SK-N-SH (cell line): Measurements from ENCODE around the gene PTPRD. TPM values are rescaled to one million over a fixed set of nuclear protein-coding genes. Genes with fewer than 3 reads are reported as not detected.

Experiments used
- CTCF ChIA-PET: fragments of 300-600, 350-600 bp; formaldehyde crosslinking; extraction: SDS; loops from one replicate; lab custom pipeline; 2021; lab: Yijun Ruan, JAX
- POLR2A ChIA-PET: fragments of 350-600 bp; sonication (Branson Sonifier 250); formaldehyde crosslinking; extraction: SDS; loops from one replicate; lab custom pipeline; 2020; ENCODE audit warnings: antibody characterized with exemption, inconsistent platforms; lab: Yijun Ruan, JAX
- DNase-seq: peaks from one replicate; pipeline ENCODE4 v3.0.0; 2012
- H2AFZ ChIP-seq: fragments of 200-600 bp; sonication (generic); 2 replicates; pipeline ENCODE4 v1.8.1; 2016; ENCODE audit warnings: antibody characterized with exemption, mild to moderate bottlenecking, low read depth
- H3F3A ChIP-seq: fragments of 200-600 bp; sonication (generic); replicated peaks from 2 replicates; pipeline ENCODE3; 2016; ENCODE audit warnings: antibody characterized with exemption, mild to moderate bottlenecking; ENCODE audit not compliant: insufficient read depth
- H3K27ac ChIP-seq, 2 experiments: fragments of 200-500 bp in 1 of 2; fragments of 200-600 bp in 1 of 2; sonication (Bioruptor generic) in 1 of 2; sonication (generic), shearing (Covaris generic) in 1 of 2; 2 replicates each; pipeline versions ENCODE4 v1.5.1 to v1.6.1; 2014 to 2016; ENCODE audit warnings: low read depth in 2 of 2, inconsistent platforms in 1 of 2, low read length in 1 of 2, mild to moderate bottlenecking in 1 of 2, mixed read lengths in 1 of 2
- H3K27me3 ChIP-seq: fragments of 200-600 bp; sonication (generic), shearing (Covaris generic); 2 replicates; pipeline ENCODE4 v1.6.1; 2016; ENCODE audit warnings: mixed run types; ENCODE audit not compliant: insufficient read depth
- H3K36me3 ChIP-seq, 2 experiments: fragments of 200-500 bp in 1 of 2; fragments of 200-600 bp in 1 of 2; sonication (Bioruptor generic) in 1 of 2; sonication (generic) in 1 of 2; replicated peaks in 1 of 2; 2 replicates each; pipeline versions ENCODE3 to v1.5.1; 2014 to 2016; ENCODE audit warnings: low read length in 1 of 2, mild to moderate bottlenecking in 1 of 2; ENCODE audit not compliant: insufficient read depth in 2 of 2, control insufficient read depth in 1 of 2
- H3K4me1 ChIP-seq, 2 experiments: fragments of 200-500 bp in 1 of 2; fragments of 200-600 bp in 1 of 2; sonication (Bioruptor generic) in 1 of 2; sonication (generic), shearing (Covaris generic) in 1 of 2; 2 replicates each; pipeline versions ENCODE4 v1.5.1 to v1.6.1; 2014 to 2016; ENCODE audit warnings: low read depth in 1 of 2, low read length in 1 of 2, mixed run types in 1 of 2; ENCODE audit not compliant: insufficient read depth in 2 of 2, control insufficient read depth in 1 of 2
- H3K4me2 ChIP-seq: fragments of 200-600 bp; sonication (generic), shearing (Covaris generic); 2 replicates; pipeline ENCODE4 v1.6.1; 2017; ENCODE audit warnings: mixed run types
- H3K4me3 ChIP-seq, 2 experiments: fragments of 200-500 bp in 1 of 2; fragments of 200-600 bp in 1 of 2; sonication (Bioruptor generic) in 1 of 2; sonication (generic), shearing (Covaris generic) in 1 of 2; 2 replicates each; pipeline versions ENCODE4 v1.5.1 to v1.8.1; 2014 to 2016; ENCODE audit warnings: low read depth in 2 of 2, inconsistent platforms in 1 of 2, low read length in 1 of 2, mild to moderate bottlenecking in 1 of 2, mixed read lengths in 1 of 2, moderate library complexity in 1 of 2
- H3K79me2 ChIP-seq: fragments of 200-600 bp; sonication (generic); 2 replicates; pipeline ENCODE4 v1.8.1; 2017; ENCODE audit warnings: mild to moderate bottlenecking; ENCODE audit not compliant: insufficient read depth
- H3K9ac ChIP-seq: fragments of 200-600 bp; sonication (generic); 2 replicates; pipeline ENCODE4 v1.6.1; 2017; ENCODE audit warnings: mixed run types
- H3K9me2 ChIP-seq: fragments of 200-600 bp; sonication (generic); 2 replicates; pipeline ENCODE4 v1.6.1; 2017; ENCODE audit warnings: mixed run types
- H3K9me3 ChIP-seq: fragments of 200-600 bp; sonication (generic); 2 replicates; pipeline ENCODE4 v1.6.1; 2017; ENCODE audit warnings: mixed run types, mild to moderate bottlenecking, moderate library complexity
- H4K20me1 ChIP-seq: fragments of 200-600 bp; sonication (generic); 2 replicates; pipeline ENCODE4 v1.6.1; 2017; ENCODE audit warnings: mild to moderate bottlenecking, mixed run types; ENCODE audit not compliant: insufficient read depth
- EP300 ChIP-seq, 2 experiments: IDR thresholded peaks; 2 replicates each; pipeline versions ENCODE4 v1.4.0 to v1.6.1; 2012; ENCODE audit warnings: borderline replicate concordance in 1 of 2, low read depth in 1 of 2, low read length in 1 of 2
- EZH2phosphoT487 ChIP-seq: fragments of 200-600 bp; sonication (generic); IDR thresholded peaks from 2 replicates; pipeline ENCODE4 v1.6.1; 2017; ENCODE audit warnings: low read depth, mixed run types, mild to moderate bottlenecking, antibody characterized with exemption, moderate library complexity, borderline replicate concordance
- FOXM1 ChIP-seq: IDR thresholded peaks from 2 replicates; pipeline ENCODE4 v1.4.0; 2012; ENCODE audit warnings: low read depth, mild to moderate bottlenecking
- GABPA ChIP-seq: IDR thresholded peaks from 2 replicates; pipeline ENCODE4 v1.4.0; 2012; ENCODE audit warnings: low read depth, mild to moderate bottlenecking
- IRF3 ChIP-seq: fragments of 150-350 bp; IDR thresholded peaks from 2 replicates; pipeline ENCODE4 v1.6.1; 2016; ENCODE audit warnings: mild to moderate bottlenecking, low read depth, low read length
- MEF2A ChIP-seq: IDR thresholded peaks from 2 replicates; pipeline ENCODE4 v1.4.0; 2012; ENCODE audit warnings: low read depth, borderline replicate concordance
- MXI1 ChIP-seq: IDR thresholded peaks from 2 replicates; pipeline ENCODE4 v1.6.1; 2012; ENCODE audit warnings: mild to moderate bottlenecking, low read depth, low read length, improper control_type of control experiment
- NRF1 ChIP-seq: IDR thresholded peaks from 2 replicates; pipeline ENCODE4 v1.6.1; 2012; ENCODE audit warnings: low read depth, mild to moderate bottlenecking, low read length
- POLR2AphosphoS5 ChIP-seq: IDR thresholded peaks from 2 replicates; pipeline ENCODE4 v1.6.1; 2012; ENCODE audit warnings: low read depth, low read length
- REST ChIP-seq: IDR thresholded peaks from 2 replicates; pipeline ENCODE4 v1.6.1; 2012; ENCODE audit warnings: mild to moderate bottlenecking, low read depth, low read length, moderate library complexity
- RFX5 ChIP-seq: IDR thresholded peaks from 2 replicates; pipeline ENCODE4 v1.6.1; 2012; ENCODE audit warnings: mild to moderate bottlenecking, improper control_type of control experiment, low read length
- RXRA ChIP-seq: IDR thresholded peaks from 2 replicates; pipeline ENCODE4 v1.4.0; 2012; ENCODE audit warnings: low read depth, mild to moderate bottlenecking, borderline replicate concordance
- SMC3 ChIP-seq: IDR thresholded peaks from 2 replicates; pipeline ENCODE4 v1.6.1; 2012; ENCODE audit warnings: low read depth, low read length, improper control_type of control experiment
- TAF1 ChIP-seq: IDR thresholded peaks from 2 replicates; pipeline ENCODE4 v1.6.1; 2012; ENCODE audit warnings: low read depth, mild to moderate bottlenecking, low read length, moderate library complexity, borderline replicate concordance
- TEAD4 ChIP-seq: IDR thresholded peaks from 2 replicates; pipeline ENCODE4 v1.4.0; 2012; ENCODE audit warnings: mild to moderate bottlenecking, borderline replicate concordance; ENCODE audit not compliant: insufficient read depth
- USF1 ChIP-seq: IDR thresholded peaks from 2 replicates; pipeline ENCODE4 v1.4.0; 2012; ENCODE audit warnings: low read depth, borderline replicate concordance
- YY1 ChIP-seq: IDR thresholded peaks from 2 replicates; pipeline ENCODE4 v1.4.0; 2012; ENCODE audit warnings: low read depth, mild to moderate bottlenecking
- WGBS: methylation state at CpG from one replicate; pipeline ENCODE4 v1.1.6; 2017; ENCODE audit warnings: low lambda C conversion rate; 5-methylcytosine and 5-hydroxymethylcytosine counted together
- polyA plus RNA-seq, 3 experiments: library from polyadenylated mRNA; depleted of rRNA; stranded (reverse); fragments of >200 nt; gene quantifications; 2 replicates each; pipeline ENCODE4 v1.2.3, GENCODE V29; 2012

Gene PTPRD
- polyA plus RNA-seq, 1 of the 3 experiments (the other 2 are of a cell fraction), result 0.15 TPM

GRCh38 chr9:8536845-8537244, 2076.0 kb downstream of the PTPRD start:
- Histone ChIP-seq H3K9ac (no peak overlapping the region), H4K20me1 (no peaks in the 10 kb centered on the region), H3K4me2 (no peak overlapping the region), H3K9me3 (no peaks in the 10 kb centered on the region), H3K27me3 (no peaks in the 10 kb centered on the region), H3K9me2 (no peaks in the 10 kb centered on the region), H3K4me1 (no peaks in the 10 kb centered on the region), H3K79me2 (no peaks in the 10 kb centered on the region), H3K4me3 (no peak overlapping the region), H3K36me3 (no peaks in the 10 kb centered on the region), H3K27ac (no peak overlapping the region), H2AFZ (no peak overlapping the region), H3F3A (no peaks in the 10 kb centered on the region)
- POLR2A ChIA-PET, result no interaction called here
- CTCF ChIA-PET, result interaction anchor here (1.2 to 1.3 kb wide), 2 partner anchors 9 to 13 kb away, joined by 3 to 4 read pairs; no protein-coding TSS in a partner anchor
- DNase-seq, result no peak
- no peak for TF ChIP-seq EZH2phosphoT487
- TF ChIP-seq MXI1, result no peak
- no peak for TF ChIP-seq EP300 (IDR thresholded peaks at IDR 0.05; ENCODE audit: borderline replicate concordance in 1 of 2, low read depth in 1 of 2, low read length in 1 of 2)
- no peak for TF ChIP-seq RFX5
- no peak for TF ChIP-seq GABPA
- TF ChIP-seq TEAD4, result no peak
- no peak for TF ChIP-seq YY1
- no peak for TF ChIP-seq IRF3
- no peak for TF ChIP-seq FOXM1
- TF ChIP-seq TAF1, result no peak
- TF ChIP-seq RXRA, result no peak
- TF ChIP-seq SMC3, result no peak
- TF ChIP-seq USF1, result no peak
- TF ChIP-seq POLR2AphosphoS5, result no peak
- no peak for TF ChIP-seq MEF2A
- TF ChIP-seq REST, result no peak
- no peak for TF ChIP-seq NRF1
- 45% methylated on average over 2 of the region's 2 CpGs for WGBS
